Testis (tissue), 2 donors: Measurements from ENCODE around the gene PABPC1L.

ENCODE experiments used
- CTCF ChIP-seq, 3 experiments: fragments of 450-650 bp in 2 of 3; fragments of 200-600 bp in 1 of 3; sonication (generic) in 1 of 3; IDR thresholded peaks; one replicate each; pipeline ENCODE4 v1.5.1; 2016 to 2019; ENCODE audit warnings: antibody characterized with exemption in 3 of 3, mild to moderate bottlenecking in 2 of 3, moderate library complexity in 1 of 3
- POLR2A ChIP-seq: fragments of 450-650 bp; IDR thresholded peaks from one replicate; pipeline ENCODE4 v1.6.1; 2017; ENCODE audit warnings: antibody characterized with exemption, mild to moderate bottlenecking, moderate library complexity

- TF ChIP-seq CTCF (IDR thresholded peaks at IDR 0.05): no peak
- no peak for TF ChIP-seq POLR2A
Observed at GRCh38 chr20:44924541-44924940, 14.7 kb downstream of the PABPC1L start.
